Right ventricle myocardium inferior (tissue), 1 donor: ENCODE data around the gene CBLN3. TPM values are rescaled to one million over a fixed set of nuclear protein-coding genes. Genes with fewer than 3 reads are reported as not detected.
A peak's percentile ranks its signal among the peaks of the same experiment; 100 is the strongest.
"Not testable (repeated sequence)": the region's sequence is repeated elsewhere in the genome, so short reads cannot be mapped to it uniquely, and the experiment has no call there.

Source experiments
- ATAC-seq: fragments of 200-7000 bp; cut with Tn5 transposase; one replicate; pipeline ENCODE4 v1.9.1; 2020; ENCODE audit warnings: mild to moderate bottlenecking, moderate library complexity
- DNase-seq: peaks from one replicate; pipeline ENCODE4 v3.0.0; 2021; ENCODE audit errors: missing footprints
- intact Hi-C: fragments of 100-400 bp; cut with DNase I; formaldehyde crosslinking; loops from one replicate; pipeline ENCODE4 v1.11.0; 2022
- long read RNA-seq: library from polyadenylated mRNA; unstranded; transcript quantifications from one replicate; pipeline ENCODE4 v2.0.0, GENCODE V29; 2021
- total RNA-seq: library from RNA; stranded (reverse); fragmentation: NEBNext Ultra II Directional; extraction: Animal tissue kit (Norgen Biotek cat#: 25700); gene quantifications from one replicate; pipeline ENCODE4 v1.2.1, GENCODE V29; 2021
- donor health status: DM: no; HTN: yes; CAD: no; lungs with severe emphysema.

CBLN3 gene
- total RNA-seq, result 1.1 TPM
- long read RNA-seq, partial matches to known transcripts, result 0 of 3 reads
- long read RNA-seq, other reads (novel, unspliced or antisense), result 0 of 3 reads

GRCh38 chr14:24429395-24430142, at the start of gene CBLN3, which contains the start of gene KHNYN:
TSS of gene CBLN3 (minus strand) at chr14:24429668. CDS start at chr14:24429054, 614 bp downstream.
TSS of gene KHNYN (plus strand) at chr14:24429954. CDS start at chr14:24430731, 777 bp downstream.
- DNase-seq (peak; percentile 97), ATAC-seq (peak; percentile 89)
- intact Hi-C loops, result loop anchor here (2.0 to 10.0 kb wide), 3 partner anchors 27 to 285 kb away; partner anchors contain the start of genes ADCY4, EMC9, PSME2 and RNF31

GRCh38 chr14:24475261-24475660, 45.8 kb upstream of the CBLN3 start:
- DNase-seq (no peak), ATAC-seq (no peak)
- intact Hi-C loops, result no loop called here

GRCh38 chr14:24473211-24473610, 43.7 kb upstream of the CBLN3 start:
- no peak for ATAC-seq

GRCh38 chr14:24470450-24470849, 41.0 kb upstream of the CBLN3 start:
- ATAC-seq, DNase-seq, intact Hi-C loops: not testable (repeated sequence)

More at GRCh38 chr14:24473211-24473610, 43.7 kb upstream of the CBLN3 start:
- no peak for DNase-seq
- intact Hi-C loops, result no loop called here

GRCh38 chr14:24465805-24466204, 36.3 kb upstream of the CBLN3 start:
- intact Hi-C loops, result no loop called here
- no peak for ATAC-seq
- DNase-seq, result no peak

GRCh38 chr14:24465368-24465767, 35.9 kb upstream of the CBLN3 start:
- ATAC-seq, result no peak
- DNase-seq, result no peak
- intact Hi-C loops, result no loop called here

- no peak for DNase-seq
- no peak for ATAC-seq
- intact Hi-C loops, result no loop called here
Measured at GRCh38 chr14:24463884-24464785, 34.7 kb upstream of the CBLN3 start.

- intact Hi-C loops, result no loop called here
- no peak for DNase-seq
- ATAC-seq, result no peak
Measured at GRCh38 chr14:24463017-24463883, 33.8 kb upstream of the CBLN3 start.

- intact Hi-C loops, result no loop called here
- ATAC-seq (no peak), DNase-seq (no peak)
Measured at GRCh38 chr14:24461336-24461735, 31.9 kb upstream of the CBLN3 start.

- intact Hi-C loops, result no loop called here
- no peak for DNase-seq
- ATAC-seq, result no peak
Measured at GRCh38 chr14:24459331-24459730, 29.9 kb upstream of the CBLN3 start.

GRCh38 chr14:24458736-24459135, 29.3 kb upstream of the CBLN3 start:
- DNase-seq, result no peak
- no peak for ATAC-seq
- intact Hi-C loops, result no loop called here

GRCh38 chr14:24456980-24457379, 27.5 kb upstream of the CBLN3 start:
- DNase-seq (no peak), ATAC-seq (no peak)
- intact Hi-C loops, result no loop called here

GRCh38 chr14:24450828-24451227, 21.4 kb upstream of the CBLN3 start:
- intact Hi-C loops, DNase-seq, ATAC-seq: not testable (repeated sequence)

GRCh38 chr14:24443053-24443665, 13.7 kb upstream of the CBLN3 start:
- intact Hi-C loops, result no loop called here
- DNase-seq, result no peak

GRCh38 chr14:24442240-24443052, 13.0 kb upstream of the CBLN3 start, which contains the start of gene SDR39U1:
TSS of gene SDR39U1 (minus strand) at chr14:24442776. CDS start at chr14:24442769, 7 bp downstream.
- intact Hi-C loops, result no loop called here
- ATAC-seq, result peak; percentile 95
- peak; percentile 96 for DNase-seq

More at GRCh38 chr14:24443053-24443665, 13.7 kb upstream of the CBLN3 start:
- ATAC-seq, result no peak

GRCh38 chr14:24441904-24442239, 12.4 kb upstream of the CBLN3 start:
- intact Hi-C loops, result no loop called here
- ATAC-seq (no peak), DNase-seq (no peak)

- ATAC-seq (no peak), DNase-seq (no peak)
- intact Hi-C loops, result no loop called here
Measured at GRCh38 chr14:24441485-24441884, 12.0 kb upstream of the CBLN3 start.
